Left lung (tissue), 10 donors: Measurements from ENCODE around the gene TMEM151B. TPM values are rescaled to one million over a fixed set of nuclear protein-coding genes. Genes with fewer than 3 reads are reported as not detected.

ENCODE experiments used
- ATAC-seq: fragments of 200-7000 bp; cut with Tn5 transposase; one replicate; pipeline ENCODE4 v1.9.1; 2020; ENCODE audit warnings: moderate library complexity
- DNase-seq, 4 donors: peaks; one replicate each; pipeline ENCODE4 v3.0.0-alpha.2; 2013 to 2020
- H3K27ac ChIP-seq, 2 donors: fragments of 200-600 bp; sonication (generic) in 1 of 2; one replicate each; pipeline versions ENCODE4 v1.5.0 to v1.8.0; 2020 to 2021
- H3K27me3 ChIP-seq, 2 donors: fragments of 200-600 bp; sonication (generic) in 1 of 2; one replicate each; pipeline versions ENCODE4 v1.5.0 to v1.8.0; 2020 to 2021
- H3K36me3 ChIP-seq, 2 donors: fragments of 200-600 bp; sonication (generic) in 1 of 2; one replicate each; pipeline versions ENCODE4 v1.5.0 to v1.8.0; 2020 to 2021
- H3K4me1 ChIP-seq, 2 donors: fragments of 200-600 bp; one replicate each; pipeline ENCODE4 v1.8.0; 2021
- H3K4me3 ChIP-seq, 2 donors: fragments of 200-600 bp; sonication (generic) in 1 of 2; one replicate each; pipeline versions ENCODE4 v1.5.0 to v1.8.0; 2020 to 2021; ENCODE audit warnings: mild to moderate bottlenecking in 1 of 2
- H3K9me3 ChIP-seq, 2 donors: fragments of 200-600 bp; sonication (generic) in 1 of 2; one replicate each; pipeline versions ENCODE4 v1.5.0 to v1.8.0; 2020 to 2021
- intact Hi-C, 2 donors: fragments of 100-400 bp; cut with DNase I; formaldehyde crosslinking; loops; one replicate each; pipeline versions ENCODE4 v1.11.2 to v1.14.2; 2022
- polyA plus RNA-seq, 6 donors: library from polyadenylated mRNA; unstranded; fragments of 120-200 nt; gene quantifications; one replicate each; pipeline ENCODE4 v1.2.1, GENCODE V29; 2013; ENCODE audit not compliant: insufficient read length in 6 of 6
- total RNA-seq, 2 donors: library from RNA; stranded (reverse); fragmentation: NEBNext Ultra II Directional; extraction: Animal tissue kit (Norgen Biotek cat#: 25700); gene quantifications; one replicate each; pipeline ENCODE4 v1.2.1, GENCODE V29; 2021
- TF ChIP-seq, protein P1 (sequence below), 2 donors: fragments of 200-600 bp; sonication (generic) in 1 of 2; IDR thresholded peaks; one replicate each; pipeline versions ENCODE4 v1.5.0 to v1.8.0; 2021; ENCODE audit warnings: antibody characterized with exemption in 2 of 2
- donor health status: DM: no; HTN: yes; CAD: no.
- donor health status: DM: no; HTN: no; CAD: no.

TMEM151B gene
- total and polyA plus RNA-seq, 8 donors = 0.70 to 1.2 (median 0.87) TPM; not detected in 2

DNA sequence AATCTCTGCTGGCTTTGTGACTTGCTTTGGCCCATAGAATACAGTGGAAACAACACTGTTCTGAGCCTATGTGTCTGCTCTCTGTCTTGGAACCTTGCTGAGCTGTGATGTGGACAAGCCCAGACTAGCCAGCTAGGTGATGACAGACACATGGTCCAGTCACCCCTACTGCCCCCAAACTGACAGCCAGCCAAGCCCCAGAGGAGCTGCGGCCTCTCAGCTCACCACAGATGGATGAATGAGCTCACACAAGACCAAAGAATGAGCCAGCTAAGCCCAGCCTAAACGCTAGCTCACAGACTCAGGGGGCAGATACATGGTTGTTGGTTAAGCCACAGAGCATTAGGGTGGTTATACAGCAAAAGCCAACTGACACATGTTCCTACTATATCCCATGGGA is 38.8 kb downstream of the TMEM151B start:
- no peak overlapping the region for H3K27ac ChIP-seq
- no peak overlapping the region for H3K4me3 ChIP-seq
- TF ChIP-seq, protein P1, sequence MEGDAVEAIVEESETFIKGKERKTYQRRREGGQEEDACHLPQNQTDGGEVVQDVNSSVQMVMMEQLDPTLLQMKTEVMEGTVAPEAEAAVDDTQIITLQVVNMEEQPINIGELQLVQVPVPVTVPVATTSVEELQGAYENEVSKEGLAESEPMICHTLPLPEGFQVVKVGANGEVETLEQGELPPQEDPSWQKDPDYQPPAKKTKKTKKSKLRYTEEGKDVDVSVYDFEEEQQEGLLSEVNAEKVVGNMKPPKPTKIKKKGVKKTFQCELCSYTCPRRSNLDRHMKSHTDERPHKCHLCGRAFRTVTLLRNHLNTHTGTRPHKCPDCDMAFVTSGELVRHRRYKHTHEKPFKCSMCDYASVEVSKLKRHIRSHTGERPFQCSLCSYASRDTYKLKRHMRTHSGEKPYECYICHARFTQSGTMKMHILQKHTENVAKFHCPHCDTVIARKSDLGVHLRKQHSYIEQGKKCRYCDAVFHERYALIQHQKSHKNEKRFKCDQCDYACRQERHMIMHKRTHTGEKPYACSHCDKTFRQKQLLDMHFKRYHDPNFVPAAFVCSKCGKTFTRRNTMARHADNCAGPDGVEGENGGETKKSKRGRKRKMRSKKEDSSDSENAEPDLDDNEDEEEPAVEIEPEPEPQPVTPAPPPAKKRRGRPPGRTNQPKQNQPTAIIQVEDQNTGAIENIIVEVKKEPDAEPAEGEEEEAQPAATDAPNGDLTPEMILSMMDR (IDR thresholded peaks at IDR 0.05) = no peak
- H3K36me3 ChIP-seq = peaks cover 0 to 77% of the 10 kb centered on the region in 2 donors
- ATAC-seq (no peak), DNase-seq (no peak)
- H3K4me1 ChIP-seq = peaks cover 8 to 14% of the 10 kb centered on the region in 2 donors
- no peaks in the 10 kb centered on the region for H3K27me3 ChIP-seq
- no peaks in the 10 kb centered on the region for H3K9me3 ChIP-seq
- intact Hi-C loops = no loop called here

DNA sequence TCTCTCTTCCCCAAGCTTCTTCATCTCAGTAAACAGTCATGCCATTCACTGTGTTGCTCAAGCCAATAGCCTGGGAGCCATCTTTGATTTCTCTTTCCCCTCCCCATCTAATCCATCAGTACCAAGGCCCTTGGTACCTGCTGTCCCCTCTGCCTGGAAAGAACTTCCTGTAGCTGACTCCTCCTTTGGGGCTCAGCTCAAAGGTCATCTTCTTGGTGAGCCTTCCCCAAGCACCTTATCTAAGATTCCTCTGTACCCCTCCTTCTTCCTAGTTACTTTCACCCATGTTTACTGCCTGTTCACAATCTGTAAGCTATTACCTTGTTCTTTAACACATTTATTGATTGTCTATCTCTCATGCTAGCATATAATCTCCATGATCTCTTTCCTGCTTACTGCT is 39.4 kb downstream of the TMEM151B start:
- Histone ChIP-seq H3K9me3 (no peaks in the 10 kb centered on the region), H3K27me3 (no peaks in the 10 kb centered on the region), H3K36me3 (peaks cover 0 to 71% of the 10 kb centered on the region in 2 donors), H3K4me1 (peaks cover 8 to 14% of the 10 kb centered on the region in 2 donors), H3K27ac (no peak overlapping the region), H3K4me3 (no peak overlapping the region)
- intact Hi-C loops = no loop called here
- TF ChIP-seq, protein P1 (IDR thresholded peaks at IDR 0.05) = no peak
- no peak for DNase-seq
- ATAC-seq = no peak

DNA sequence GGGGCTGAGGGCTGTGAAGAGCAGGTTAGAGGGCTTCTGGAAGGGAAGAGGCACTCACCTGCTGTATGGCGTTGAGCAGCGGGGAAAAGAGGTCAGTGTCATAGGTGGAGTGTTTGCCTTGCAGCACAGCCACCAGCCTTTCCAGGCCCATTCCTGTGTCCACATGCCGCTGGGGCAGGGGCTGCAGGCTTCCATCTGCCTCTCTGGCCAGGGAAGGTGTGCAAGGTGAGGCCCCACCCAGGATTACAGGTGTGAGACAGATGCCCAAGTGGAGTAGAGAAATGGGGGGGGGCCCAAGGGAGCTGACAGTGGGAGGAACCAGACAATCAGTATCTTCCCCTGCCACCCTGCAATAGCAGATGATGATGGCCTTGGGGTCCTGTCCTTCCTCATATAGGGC is 40.0 kb downstream of the TMEM151B start:
- DNase-seq (no peak), ATAC-seq (no peak)
- TF ChIP-seq, protein P1 (IDR thresholded peaks at IDR 0.05) = no peak
- Histone ChIP-seq H3K27ac (no peak overlapping the region), H3K27me3 (no peaks in the 10 kb centered on the region), H3K4me3 (no peak overlapping the region), H3K4me1 (peaks cover 8 to 14% of the 10 kb centered on the region in 2 donors), H3K9me3 (no peaks in the 10 kb centered on the region), H3K36me3 (peaks cover 0 to 65% of the 10 kb centered on the region in 2 donors)
- intact Hi-C loops = no loop called here

DNA sequence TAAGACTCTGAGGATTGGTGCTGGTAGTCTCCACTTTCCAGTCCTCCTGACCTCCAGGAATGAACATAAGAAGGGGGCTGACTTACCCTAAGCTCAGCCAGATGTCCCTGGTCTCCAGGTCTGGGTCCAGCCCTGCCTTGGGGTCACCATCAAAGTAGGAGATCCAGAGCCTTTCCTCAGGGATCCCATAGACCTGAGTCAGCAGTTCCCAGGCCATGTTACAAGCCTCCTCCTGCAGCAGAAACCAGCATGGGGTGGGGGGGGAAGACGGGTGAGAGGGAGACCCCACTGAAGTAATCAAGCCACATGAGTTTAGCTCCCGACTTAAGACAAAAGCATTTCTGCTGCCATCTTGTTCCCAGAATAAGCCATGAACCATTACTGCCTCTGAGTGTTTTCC is 41.1 kb downstream of the TMEM151B start:
- Histone ChIP-seq H3K36me3 (peaks cover 0 to 55% of the 10 kb centered on the region in 2 donors), H3K27me3 (no peaks in the 10 kb centered on the region), H3K4me1 (peaks cover 8 to 22% of the 10 kb centered on the region in 2 donors), H3K9me3 (no peaks in the 10 kb centered on the region), H3K4me3 (no peak overlapping the region), H3K27ac (no peak overlapping the region)
- DNase-seq = no peak
- TF ChIP-seq, protein P1 (IDR thresholded peaks at IDR 0.05) = no peak
- no peak for ATAC-seq
- intact Hi-C loops = no loop called here

DNA sequence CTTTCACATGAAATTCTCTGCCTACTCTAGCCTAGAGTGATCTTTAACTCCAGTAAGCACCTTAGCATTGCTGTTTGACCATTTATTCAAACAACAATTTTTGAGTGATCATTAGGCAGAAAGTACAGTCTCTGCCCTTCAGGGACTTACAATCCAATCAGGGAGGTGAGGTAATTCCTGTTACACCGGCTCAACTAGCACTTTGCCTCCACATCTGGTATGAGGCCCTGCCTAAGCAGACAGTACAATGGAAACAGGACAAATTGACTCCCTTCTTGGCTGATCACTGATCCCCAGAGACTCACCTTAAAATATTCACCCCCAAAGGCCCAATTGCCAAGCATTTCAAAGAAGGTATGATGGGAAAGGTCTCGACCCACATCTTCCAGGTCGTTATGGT is 41.5 kb downstream of the TMEM151B start:
- no peak for ATAC-seq
- Histone ChIP-seq H3K4me1 (peaks cover 8 to 26% of the 10 kb centered on the region in 2 donors), H3K4me3 (no peak overlapping the region), H3K27ac (no peak overlapping the region), H3K36me3 (peaks cover 0 to 50% of the 10 kb centered on the region in 2 donors), H3K27me3 (no peaks in the 10 kb centered on the region), H3K9me3 (no peaks in the 10 kb centered on the region)
- TF ChIP-seq, protein P1 (IDR thresholded peaks at IDR 0.05) = no peak
- intact Hi-C loops = no loop called here
- DNase-seq = no peak
